ENCODE data around the gene PTPRE.

The PTPRE gene

DNA sequence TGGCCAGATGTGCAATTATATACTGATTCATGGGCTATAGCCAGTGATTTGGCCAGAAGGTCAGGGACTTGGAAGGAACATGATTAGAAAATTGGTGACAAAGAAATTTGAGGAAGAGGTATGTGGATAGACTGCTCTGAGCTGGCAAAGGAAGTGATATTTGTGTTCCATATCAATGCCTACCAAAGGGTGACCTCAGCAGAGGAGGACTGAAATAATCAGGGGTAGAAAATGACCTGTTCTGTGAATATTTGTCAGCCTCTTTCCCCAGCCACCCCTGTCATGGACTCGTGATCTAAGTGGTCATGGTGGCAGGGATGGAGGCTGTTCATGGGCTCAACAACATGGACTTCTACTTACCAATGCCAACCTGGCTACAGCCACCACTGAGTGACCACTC, 47.0 kb downstream of the PTPRE start:
- no peak for DNase-seq (ENCODE audit: low spot score)

DNA sequence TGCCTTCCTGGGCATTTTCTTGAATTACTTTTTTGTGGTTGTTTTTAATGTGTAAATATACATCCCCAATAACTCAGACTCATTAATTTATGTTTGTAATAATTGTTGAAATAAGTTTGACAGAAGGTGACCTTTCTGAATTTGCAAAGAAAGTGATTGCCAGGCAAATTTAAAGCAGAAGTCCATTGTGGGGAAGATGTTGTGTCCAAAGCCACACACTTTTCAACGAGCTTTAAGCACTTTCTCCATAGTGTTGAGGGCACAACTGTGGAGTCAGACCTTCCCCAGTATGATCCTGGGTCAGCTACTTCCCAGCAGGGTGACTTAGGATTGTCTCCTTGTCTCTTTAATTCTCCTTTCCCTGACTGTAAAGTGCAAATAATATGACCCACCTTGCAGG, 52.5 kb downstream of the PTPRE start:
- no peak for DNase-seq (ENCODE audit: low spot score)

DNA sequence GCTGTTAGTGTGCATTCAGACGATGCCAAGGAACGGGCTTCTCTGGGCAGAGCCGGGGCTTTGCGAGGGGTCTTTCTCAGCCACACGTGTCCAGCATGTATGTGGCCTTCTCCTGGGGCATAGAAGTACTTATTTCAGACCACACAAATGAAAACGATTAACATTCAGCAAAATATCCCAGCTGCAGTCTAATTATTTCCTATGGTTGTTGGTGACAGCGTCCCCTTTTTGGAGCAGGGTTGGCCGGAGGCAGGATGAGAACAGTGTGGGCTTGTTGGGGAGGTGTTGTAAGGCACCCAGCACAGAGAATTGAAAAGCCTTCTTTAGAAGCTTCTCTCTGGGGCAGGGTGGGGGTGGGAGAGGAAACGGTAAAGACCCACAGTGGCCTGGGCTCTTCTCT, 54.2 kb downstream of the PTPRE start:
- DNase-seq (ENCODE audit: low spot score), result no peak

DNA sequence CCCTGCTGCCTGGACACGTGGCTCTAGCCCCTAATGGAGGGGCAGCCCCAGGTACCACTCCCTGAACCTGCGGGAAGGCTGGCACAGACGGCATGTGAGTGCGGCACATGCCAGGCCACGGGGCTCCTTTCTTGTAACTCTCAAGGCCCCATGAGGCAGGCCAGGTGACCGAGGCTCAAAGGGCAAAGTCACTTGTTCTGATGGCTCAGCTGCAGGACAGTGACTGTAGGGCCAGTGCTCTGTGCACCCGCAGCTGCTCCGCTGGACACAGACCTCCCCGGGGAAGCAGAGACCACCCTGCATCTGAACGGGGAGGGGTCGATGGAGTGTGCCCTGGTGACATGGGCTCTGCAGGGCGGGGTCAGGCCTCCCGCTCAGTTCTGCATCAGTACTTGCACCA, 55.3 kb downstream of the PTPRE start:
- no peak for DNase-seq (ENCODE audit: low spot score)

DNA sequence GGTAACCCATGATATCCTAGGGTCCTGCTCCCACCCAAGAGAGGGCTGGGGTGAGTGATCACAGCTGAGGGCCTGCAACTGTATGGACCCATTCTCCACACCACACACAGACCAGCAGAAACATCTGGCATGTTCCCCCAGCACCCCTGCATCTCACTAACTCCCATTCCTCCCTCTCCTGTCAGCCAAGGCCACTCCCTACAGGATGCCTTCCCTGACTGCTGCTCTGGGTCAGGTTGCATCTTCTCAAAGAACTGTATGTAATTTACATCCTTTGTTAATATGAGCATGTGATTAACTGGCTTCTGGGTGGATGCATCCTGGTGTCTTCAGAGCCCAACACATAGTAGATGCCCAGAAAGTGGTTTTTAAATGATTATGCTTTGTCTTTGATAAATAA, 56.2 kb downstream of the PTPRE start:
- DNase-seq (ENCODE audit: low spot score), result no peak

DNA sequence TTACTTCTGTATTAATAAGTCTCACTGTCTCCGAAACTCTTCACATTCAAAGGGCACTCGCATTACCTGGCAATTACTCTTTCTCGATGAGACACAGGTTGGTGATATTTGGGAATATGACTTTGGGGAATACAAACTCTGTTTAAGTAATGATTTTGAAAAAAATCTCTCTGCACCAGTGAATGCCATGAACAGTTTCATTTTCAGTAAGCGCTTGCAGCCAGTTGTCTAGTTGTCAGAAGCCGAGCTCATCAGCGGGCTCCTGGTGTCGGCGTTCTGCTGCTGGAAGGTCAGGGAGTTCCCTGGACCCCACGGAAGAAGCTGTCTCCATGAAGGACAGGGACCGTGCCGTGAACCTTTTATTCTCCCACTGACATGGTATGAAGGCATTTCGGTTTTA, 57.7 kb downstream of the PTPRE start:
- no peak for DNase-seq (ENCODE audit: low spot score)

DNA sequence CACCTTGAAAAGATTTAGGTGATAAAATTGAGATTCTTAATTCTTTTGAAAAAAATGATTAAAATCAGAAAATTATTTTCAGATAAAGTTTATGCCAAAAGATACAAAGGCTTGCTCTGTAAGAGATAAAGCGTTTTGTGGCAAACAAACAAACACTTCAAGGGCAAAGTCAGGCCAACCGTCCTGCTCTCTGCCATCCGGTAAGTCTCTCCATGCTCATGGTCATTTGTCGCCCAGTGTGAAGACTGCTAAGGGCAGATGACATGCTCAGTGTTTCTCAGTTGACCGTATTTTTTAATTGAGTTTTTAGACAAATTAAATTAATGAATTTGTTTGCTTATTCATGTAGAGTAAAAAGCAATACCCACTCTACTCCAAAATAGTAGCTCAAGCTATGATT, 60.0 kb downstream of the PTPRE start:
- no peak for DNase-seq (ENCODE audit: low spot score)

DNA sequence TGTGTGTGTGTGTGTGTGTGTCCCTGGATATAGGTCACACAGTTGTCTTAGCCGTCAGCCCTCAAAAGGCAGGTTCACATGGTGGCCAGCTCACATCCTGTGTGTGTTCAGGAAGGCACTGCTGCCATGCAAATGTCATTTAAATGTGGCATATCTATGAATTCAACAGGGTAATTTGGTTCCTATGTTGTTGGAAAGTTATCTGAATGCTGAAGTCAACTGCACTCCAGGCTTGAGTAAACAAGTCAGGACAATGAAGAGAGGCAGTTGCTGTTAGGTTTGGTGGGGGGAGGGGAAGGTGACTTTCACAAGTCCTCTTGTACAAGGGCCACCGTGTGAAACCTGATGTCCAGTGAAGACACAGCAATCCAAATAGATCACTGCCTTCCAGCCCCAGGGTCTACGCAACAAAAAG, 61.1 kb downstream of the PTPRE start:
- no peak for DNase-seq (ENCODE audit: low spot score)

DNA sequence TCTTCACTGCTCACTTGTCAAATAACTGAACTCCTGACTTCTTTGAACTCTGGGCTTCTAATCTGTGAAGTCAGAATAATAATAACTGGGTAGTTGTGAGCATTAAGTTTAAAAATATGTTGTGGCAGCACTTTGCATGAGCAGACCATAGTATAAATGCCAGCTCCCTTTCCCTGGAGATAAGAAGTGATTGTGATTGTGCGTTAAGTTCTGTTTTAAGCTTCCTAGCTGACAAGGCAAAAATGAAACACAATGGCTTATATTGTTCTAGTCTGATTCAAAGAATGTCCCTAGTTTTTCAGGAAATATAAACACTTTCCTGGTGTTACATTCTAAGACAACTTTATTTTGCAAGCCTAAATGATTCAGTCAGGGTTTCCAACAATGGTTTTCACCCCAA, 61.8 kb downstream of the PTPRE start:
- no peak for DNase-seq (ENCODE audit: low spot score)

DNA sequence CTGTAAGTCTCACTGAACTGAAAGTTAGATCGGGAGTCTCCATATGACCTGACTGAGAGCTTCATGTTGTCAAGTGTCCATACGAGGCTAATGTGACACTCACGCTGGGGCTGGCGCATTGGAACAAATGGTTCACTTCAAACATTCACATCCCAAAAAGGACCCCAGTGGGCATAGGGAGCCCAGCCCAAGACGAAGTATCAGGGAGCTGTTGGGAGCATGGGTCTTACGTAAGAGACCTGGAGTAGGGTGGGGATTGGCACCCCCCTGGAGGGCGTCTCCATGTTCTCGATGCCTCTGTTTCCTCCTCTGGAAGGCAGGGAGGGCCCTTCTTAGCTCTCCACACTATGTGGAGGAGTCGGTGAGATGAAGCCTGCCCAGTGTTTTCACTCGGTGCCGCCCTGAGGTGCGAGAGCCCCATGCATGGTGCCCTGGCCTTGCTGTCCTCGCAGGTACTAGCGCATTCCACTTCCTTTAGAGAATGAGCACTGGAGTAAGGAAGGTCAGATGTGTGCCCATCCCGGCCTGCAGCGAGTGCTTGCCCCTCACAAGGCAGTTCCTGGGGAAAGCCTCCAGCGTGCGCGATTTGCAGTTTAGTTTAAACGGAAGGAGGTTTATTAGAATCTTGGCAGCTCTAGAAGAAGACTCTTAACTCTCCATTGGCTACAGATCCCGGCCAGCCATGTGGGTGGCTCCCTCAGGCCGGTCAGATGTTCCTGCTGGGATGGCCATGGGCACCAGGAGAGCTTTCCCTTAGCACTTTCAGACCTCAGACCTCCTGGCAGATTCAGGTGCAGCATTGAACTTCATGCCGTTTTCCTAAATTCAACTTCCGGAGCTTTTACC, 64.4 kb downstream of the PTPRE start:
- no peak for DNase-seq (ENCODE audit: low spot score)

DNA sequence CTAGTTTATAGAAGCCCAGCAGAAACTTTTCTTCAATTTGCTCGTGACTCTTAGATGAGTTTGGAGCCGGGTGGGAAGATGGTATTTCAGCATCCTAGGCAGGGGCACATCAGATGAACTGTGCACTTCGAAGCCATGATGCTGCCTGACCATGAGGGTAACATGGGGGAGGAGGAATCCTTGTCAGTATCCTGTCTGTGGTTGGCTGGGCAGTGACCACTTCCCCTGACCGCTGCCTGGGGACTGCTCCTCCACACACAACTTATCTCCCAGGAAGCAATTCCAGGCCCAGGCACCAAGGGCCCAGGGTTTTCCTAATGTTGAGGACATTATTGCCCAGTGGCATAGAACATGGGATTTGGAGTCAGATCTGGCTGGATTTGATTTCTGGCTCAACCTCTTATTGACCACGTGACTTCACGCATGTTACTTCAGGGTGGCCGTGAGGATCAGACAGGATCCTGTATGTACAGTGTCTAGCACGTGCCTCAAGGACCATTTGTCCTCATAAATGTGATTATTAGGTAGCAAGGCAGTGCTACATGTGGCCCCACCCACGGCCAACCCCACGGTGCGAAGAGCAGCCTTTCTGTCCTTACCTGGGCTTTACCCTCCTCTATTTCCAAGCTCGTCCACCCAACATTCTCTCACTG, 65.2 kb downstream of the PTPRE start:
- no peak for DNase-seq (ENCODE audit: low spot score)

DNA sequence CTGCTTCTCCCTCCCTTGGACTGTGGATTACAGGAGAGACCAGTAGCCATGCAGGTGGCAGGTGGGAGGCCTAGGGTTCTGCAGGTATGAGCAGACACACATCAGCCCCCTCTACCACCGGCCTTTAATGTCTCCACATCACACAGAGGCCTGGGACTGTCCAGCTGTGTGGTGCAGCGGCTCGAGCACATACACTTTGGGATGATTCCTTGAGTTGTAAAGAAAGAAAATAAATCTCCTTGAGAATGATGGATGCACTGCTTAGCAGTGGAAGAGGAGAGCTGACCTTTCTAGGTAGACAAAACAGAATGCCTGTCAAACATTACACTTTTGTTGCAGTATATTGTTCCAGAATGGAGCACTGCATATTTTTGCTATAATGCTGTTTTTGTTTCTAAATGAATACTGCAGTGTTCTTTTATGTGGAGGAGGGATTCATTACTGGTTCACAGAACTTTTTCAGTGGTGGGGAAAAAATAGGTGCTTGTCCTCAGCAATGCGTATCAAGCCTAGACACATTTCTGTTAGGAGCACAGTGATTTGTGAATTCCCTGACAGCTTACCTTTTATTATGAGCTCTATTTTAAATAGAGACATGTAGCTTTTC, 66.0 kb downstream of the PTPRE start:
- no peak for DNase-seq (ENCODE audit: low spot score)

DNA sequence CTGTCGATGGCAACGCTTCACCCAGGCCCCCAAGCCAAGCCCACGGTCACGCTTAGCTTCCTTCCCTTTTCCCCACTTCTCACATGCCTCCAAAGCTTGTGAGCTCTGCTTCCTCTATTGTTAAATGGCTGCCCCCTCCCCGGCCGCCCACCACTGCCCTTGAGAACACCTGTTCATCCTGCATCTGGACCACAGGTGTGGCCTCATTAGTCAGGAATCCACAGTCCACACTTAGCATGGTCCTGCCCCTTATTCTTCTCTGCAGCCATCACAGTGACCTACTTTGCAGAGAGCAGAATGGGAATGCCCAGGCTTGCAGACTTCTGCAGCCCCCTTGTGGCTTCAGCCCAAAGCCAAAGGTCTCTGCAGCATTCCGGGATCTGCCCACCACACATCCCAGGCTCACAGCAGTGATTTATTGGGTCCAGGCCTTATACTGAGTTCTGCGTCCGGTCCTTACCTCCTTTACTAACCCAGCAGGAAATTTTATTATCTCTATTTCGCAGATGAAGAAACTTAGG, 66.9 kb downstream of the PTPRE start:
- DNase-seq (ENCODE audit: low spot score), result no peak

DNA sequence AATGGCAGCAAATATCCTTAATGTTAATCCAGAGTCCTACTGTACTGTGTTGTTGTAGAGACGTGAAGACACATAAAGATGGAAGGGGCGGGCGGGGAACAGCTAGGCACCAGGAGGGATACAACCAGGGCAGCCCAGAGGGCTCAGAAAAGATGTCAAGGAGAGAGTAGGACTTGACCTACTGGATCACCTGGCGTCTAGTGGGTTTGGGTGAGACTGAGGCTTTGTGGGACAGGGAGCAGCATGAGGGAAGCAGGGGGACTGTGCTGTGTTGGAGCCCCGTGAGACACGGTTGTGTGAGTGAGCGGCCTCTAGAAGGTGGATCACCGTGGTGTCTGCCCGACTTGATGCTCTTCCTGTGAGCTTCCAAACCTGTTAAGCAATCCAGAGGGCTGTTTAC, 68.0 kb downstream of the PTPRE start:
- no peak for DNase-seq (ENCODE audit: low spot score)

DNA sequence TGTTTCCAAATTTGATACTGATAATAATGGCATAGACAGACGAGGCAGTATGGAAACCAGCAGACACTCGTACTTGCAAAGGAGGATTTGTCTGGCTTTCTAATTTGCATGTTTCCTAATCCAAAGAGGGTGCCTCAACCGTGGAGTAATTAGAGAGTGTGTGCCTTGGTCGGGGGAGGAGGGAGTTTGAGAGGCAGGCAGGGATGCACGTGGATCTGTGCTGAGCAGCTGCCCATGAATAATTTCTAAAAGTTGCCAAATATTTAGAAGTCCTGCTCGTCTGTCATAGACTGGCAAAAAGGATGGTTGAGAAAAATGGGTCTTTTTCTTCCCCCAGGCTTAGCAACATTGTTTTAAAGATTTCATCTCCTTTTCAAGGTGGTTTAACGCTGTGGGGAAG, 69.4 kb downstream of the PTPRE start:
- no peak for DNase-seq (ENCODE audit: low spot score)

DNA sequence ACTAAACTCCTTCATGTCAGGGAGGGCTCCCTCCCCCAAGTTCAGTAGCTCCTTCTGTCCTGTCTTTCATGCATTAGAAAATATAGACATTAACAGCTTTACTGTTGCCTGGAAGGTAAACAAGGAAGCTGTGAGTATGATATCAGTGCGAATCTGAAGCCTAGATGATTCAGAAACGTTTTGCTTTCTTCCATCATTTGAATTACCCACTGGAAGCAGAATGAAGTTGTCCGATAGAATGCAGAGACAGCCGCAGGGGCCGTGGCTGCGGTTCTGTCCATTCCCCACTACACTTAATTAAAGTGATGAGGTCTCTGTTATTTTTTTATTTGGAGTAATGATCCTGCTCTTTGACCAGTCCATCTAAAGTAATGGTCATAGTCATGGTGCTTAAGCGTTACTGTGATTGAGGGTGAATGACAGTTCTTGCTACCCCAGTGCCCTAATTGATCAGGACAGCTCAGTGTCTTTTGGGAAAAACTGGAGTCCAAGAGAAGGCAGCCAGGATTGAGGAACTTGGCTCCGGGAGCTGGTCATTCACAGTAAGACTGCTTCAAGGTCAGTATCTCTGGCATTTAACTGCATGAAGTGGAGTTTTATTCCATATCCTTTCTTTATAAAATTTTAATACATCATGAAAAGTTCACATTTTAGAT, 69.9 kb downstream of the PTPRE start:
- no peak for DNase-seq (ENCODE audit: low spot score)

DNA sequence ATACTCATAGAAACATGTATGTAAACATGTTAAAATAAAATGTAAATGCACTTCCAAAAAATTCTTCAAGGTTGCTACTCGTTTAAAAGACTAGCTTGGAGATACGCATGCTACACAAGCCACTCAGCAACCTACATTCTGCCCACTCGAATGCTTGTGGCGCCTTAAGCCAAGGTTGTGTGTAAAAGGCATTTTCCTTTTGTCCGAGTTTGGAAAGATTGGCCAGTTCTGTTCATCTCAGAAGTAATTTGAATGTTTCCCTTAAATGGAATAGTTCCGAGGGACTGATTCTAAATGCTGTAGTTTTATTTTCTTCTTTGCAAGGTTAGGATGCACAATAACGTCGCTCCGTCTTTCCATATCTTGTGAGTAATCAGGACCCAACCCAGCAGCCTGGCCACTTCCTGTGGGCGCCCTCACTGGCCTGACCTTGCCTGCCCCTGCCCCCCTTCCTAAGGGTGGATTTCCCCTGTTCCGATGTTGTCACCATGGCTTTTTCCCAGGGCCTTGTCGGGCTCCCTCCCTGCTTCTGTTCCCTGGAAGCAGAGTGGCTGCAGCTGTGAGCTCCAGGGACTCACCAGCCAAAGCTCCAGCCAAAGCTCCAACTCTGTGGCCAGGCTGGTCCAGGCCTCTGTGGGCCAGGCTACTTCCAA, 70.6 kb downstream of the PTPRE start:
- no peak for DNase-seq (ENCODE audit: low spot score)

DNA sequence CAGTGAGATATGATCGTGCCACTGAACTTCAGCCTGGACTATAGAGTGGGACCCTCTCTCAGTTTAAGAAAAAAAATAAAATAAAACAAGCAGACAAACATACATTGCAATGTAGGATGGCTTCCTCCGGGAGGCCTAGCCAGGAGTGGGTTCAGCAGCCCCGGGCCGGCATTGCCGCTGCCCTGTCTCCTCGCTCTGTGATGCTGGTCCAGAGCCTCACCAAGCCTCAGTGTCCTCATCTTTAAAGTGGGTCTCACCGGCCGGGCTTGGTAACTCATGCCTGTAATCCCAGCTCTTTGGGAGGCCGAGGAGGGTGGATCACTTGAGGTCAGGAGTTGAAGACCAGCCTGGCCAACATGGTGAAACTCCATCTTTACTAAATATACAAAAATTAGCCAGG, 71.6 kb downstream of the PTPRE start:
- no peak for DNase-seq (ENCODE audit: low spot score)

DNA sequence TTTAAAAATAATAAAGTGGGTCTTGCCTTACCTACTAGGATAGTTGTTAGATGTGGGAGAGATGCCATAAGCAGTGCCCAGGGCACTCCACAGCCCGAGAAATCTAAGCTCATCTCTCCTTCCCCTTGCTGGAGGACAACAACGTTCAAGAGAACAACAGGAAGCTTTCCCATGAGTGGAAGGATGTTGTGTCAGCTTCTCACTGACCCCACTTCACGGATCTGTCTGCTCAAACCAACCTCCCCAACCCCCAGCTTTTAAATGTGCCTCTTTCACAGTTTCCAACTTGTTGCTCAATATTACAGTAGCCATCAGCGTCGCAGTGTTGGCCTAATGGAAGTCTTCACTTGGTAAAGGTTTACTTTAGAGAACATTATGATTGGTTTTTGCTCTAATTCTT, 72.1 kb downstream of the PTPRE start:
- no peak for DNase-seq (ENCODE audit: low spot score)

DNA sequence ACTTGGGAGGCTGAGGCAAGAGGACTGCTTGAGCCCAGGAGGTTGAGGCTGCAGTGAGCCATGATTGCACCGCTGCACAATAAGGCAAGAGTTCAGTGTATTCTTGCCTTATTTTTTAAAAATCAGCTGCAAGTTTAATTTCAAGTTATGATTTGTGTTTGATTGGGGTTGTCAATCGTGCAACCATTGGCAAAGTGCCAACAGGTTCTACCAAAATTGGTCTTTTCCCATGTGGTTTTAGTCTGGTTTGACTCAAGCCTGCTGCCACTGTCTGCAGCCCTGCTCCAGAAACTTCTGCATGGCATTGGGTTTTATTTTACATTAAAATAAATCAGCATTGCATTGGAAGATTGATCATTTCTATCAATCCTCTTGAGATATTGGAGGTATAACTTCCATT, 72.7 kb downstream of the PTPRE start:
- DNase-seq (ENCODE audit: low spot score), result no peak

DNA sequence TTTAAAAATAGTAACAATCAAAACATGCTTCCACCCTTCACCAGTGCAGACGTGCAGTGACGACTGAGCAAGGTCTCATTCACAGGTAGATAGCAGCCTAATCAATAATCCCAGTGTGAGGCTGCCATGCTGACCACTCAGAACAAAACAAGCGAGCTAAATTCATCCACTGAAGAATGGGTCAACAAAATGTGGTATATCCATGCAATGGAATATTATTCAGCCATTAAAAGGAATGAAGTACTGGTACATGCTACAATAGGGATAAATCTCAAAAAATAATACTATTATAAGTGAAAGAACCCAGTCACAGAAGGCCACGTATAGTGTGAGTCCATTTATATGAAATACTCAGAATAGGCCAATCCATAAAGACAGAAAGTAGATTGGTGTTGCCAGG, 74.0 kb downstream of the PTPRE start:
- DNase-seq (ENCODE audit: low spot score), result no peak

DNA sequence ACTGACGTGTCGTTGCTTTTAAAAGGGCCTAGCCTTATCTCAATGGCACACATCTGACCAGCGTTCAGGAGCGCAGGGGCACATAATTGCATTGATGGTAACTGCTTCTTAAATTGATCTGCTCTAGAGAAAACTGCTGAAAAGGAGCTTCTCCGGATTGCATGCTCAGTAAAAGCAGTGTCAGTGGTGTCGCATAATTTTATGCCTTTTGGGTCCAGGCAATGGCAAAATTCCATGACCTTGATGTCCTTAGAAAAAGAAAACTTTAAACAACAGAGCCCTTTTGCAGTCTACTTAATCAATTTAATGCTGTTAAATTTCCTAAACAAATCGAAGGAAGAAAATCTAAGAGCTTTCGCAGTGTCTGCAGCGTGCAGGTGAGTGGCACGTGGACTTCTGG, 75.7 kb downstream of the PTPRE start:
- no peak for DNase-seq (ENCODE audit: low spot score)

Measured in hematopoietic multipotent progenitor cell treated with erythropoietin and hydrocortisone succinate and interleukin-3 and kit ligand, for 15 days (in vitro differentiated cells).